Measurements from ENCODE around the gene DEFB110.

DNA sequence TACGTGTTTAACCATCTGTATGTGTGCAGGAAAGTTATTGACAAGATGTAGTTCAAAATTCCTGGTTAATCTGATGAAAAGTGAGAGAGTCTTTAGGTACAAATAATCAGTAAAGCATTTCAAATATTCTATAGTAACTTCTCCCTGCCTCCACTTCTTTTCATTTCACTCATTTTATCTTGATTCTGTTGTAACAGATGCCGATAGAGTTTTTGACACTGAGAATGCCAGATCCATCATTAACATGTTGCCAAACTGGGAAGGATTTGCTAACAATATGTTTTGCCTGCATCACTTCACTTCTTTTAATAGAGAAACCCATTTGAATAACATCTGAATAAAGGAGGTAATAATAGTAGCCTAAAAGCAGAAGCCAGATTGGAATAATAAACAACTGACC, 48.3 kb upstream of the DEFB110 start:
- TF ChIP-seq, protein P1, sequence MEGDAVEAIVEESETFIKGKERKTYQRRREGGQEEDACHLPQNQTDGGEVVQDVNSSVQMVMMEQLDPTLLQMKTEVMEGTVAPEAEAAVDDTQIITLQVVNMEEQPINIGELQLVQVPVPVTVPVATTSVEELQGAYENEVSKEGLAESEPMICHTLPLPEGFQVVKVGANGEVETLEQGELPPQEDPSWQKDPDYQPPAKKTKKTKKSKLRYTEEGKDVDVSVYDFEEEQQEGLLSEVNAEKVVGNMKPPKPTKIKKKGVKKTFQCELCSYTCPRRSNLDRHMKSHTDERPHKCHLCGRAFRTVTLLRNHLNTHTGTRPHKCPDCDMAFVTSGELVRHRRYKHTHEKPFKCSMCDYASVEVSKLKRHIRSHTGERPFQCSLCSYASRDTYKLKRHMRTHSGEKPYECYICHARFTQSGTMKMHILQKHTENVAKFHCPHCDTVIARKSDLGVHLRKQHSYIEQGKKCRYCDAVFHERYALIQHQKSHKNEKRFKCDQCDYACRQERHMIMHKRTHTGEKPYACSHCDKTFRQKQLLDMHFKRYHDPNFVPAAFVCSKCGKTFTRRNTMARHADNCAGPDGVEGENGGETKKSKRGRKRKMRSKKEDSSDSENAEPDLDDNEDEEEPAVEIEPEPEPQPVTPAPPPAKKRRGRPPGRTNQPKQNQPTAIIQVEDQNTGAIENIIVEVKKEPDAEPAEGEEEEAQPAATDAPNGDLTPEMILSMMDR (IDR thresholded peaks at IDR 0.05) = no peak
- no peak for TF ChIP-seq POLR2AphosphoS5 (IDR thresholded peaks at IDR 0.05)
- no peak for TF ChIP-seq POLR2A (IDR thresholded peaks at IDR 0.05; ENCODE audit: low read depth)
- no peak for TF ChIP-seq EP300 (IDR thresholded peaks at IDR 0.05)

Data from esophagus muscularis mucosa (tissue), 4 donors.